ENCODE data around the gene R3HDM1.

- no peak for TF ChIP-seq CTCF (IDR thresholded peaks at IDR 0.05; ENCODE audit: insufficient read depth, low read depth, low read length)
- no peak for TF ChIP-seq EZH2 (IDR thresholded peaks at IDR 0.05; ENCODE audit: insufficient read depth, low read length)
Observed at GRCh38 chr2:135641156-135642068, 110.1 kb downstream of the R3HDM1 start.

All from astrocyte (in vitro differentiated cells and primary cell).